Heart right ventricle (tissue), 16 donors: Measurements from ENCODE around the gene DGUOK. TPM values are rescaled to one million over a fixed set of nuclear protein-coding genes. Genes with fewer than 3 reads are reported as not detected.
A peak's percentile ranks its signal among the peaks of the same experiment; 100 is the strongest.
"Not testable (repeated sequence)": the region's sequence is repeated elsewhere in the genome, so short reads cannot be mapped to it uniquely, and the experiment has no call there.

Experiments used
- ATAC-seq, 8 donors: fragments of 200-7000 bp; cut with Tn5 transposase; one replicate each; pipeline ENCODE4 v1.9.1; 2020; ENCODE audit warnings: mild to moderate bottlenecking in 8 of 8, moderate library complexity in 8 of 8, moderate number of reproducible peaks in 1 of 8
- DNase-seq, 2 donors: peaks; one replicate each; pipeline ENCODE4 v3.0.0-alpha.2; 2020
- H3K27ac ChIP-seq, 10 donors: fragments of 200-600 bp; sonication (generic) in 2 of 10; one replicate each; pipeline versions ENCODE4 v1.5.0 to v1.8.0; 2020 to 2022; ENCODE audit warnings: mild to moderate bottlenecking in 3 of 10
- H3K27me3 ChIP-seq, 7 donors: fragments of 200-600 bp; one replicate each; pipeline ENCODE4 v1.8.0; 2021 to 2022; ENCODE audit warnings: mild to moderate bottlenecking in 2 of 7
- H3K36me3 ChIP-seq, 9 donors: fragments of 200-600 bp; sonication (generic) in 1 of 9; one replicate each; pipeline versions ENCODE4 v1.5.0 to v1.8.0; 2020 to 2022; ENCODE audit warnings: mild to moderate bottlenecking in 2 of 9
- H3K4me1 ChIP-seq, 9 donors: fragments of 200-600 bp; sonication (generic) in 1 of 9; one replicate each; pipeline versions ENCODE4 v1.5.0 to v1.8.0; 2020 to 2022; ENCODE audit warnings: mild to moderate bottlenecking in 4 of 9
- H3K4me3 ChIP-seq, 10 donors: fragments of 200-600 bp; sonication (generic) in 2 of 10; one replicate each; pipeline versions ENCODE4 v1.5.0 to v1.8.0; 2020 to 2022; ENCODE audit warnings: mild to moderate bottlenecking in 7 of 10, moderate library complexity in 2 of 10
- H3K9me3 ChIP-seq, 11 donors: fragments of 200-600 bp in 10 of 11; sonication (generic) in 2 of 11; one replicate each; pipeline versions ENCODE4 v1.5.0 to v1.8.0; 2013 to 2022; ENCODE audit warnings: mild to moderate bottlenecking in 2 of 11, control low read depth in 1 of 11, moderate library complexity in 1 of 11
- WGBS, 2 donors: extraction: QIAGEN DNeasy Blood & Tissue Kit; methylation state at CpG; one replicate each; pipeline ENCODE4 v1.1.7; 2013; ENCODE audit warnings: inconsistent platforms in 1 of 2; 5-methylcytosine and 5-hydroxymethylcytosine counted together
- intact Hi-C, 10 donors: fragments of 100-400 bp; cut with DNase I; formaldehyde crosslinking; loops; one replicate each; pipeline versions ENCODE4 v1.11.1 to v1.14.2; 2022
- polyA plus RNA-seq, 2 donors: library from polyadenylated mRNA; stranded (reverse); fragments of 200-250 nt; gene quantifications; one replicate each; pipeline ENCODE4 v1.2.3, GENCODE V29; 2013
- total RNA-seq, 10 donors: library from RNA; stranded (reverse); fragmentation: NEBNext Ultra II Directional in 3 of 10; extraction: Animal tissue kit (Norgen Biotek cat#: 25700) in 3 of 10; gene quantifications; one replicate each; pipeline versions ENCODE4 v1.2.1 to v1.2.4, GENCODE V29; 2021 to 2023
- TF ChIP-seq, protein P1 (sequence below), 9 donors: fragments of 200-600 bp; sonication (generic) in 2 of 9; IDR thresholded peaks; one replicate each; pipeline versions ENCODE4 v1.5.0 to v1.8.0; 2021 to 2022; ENCODE audit warnings: antibody characterized with exemption in 9 of 9, mild to moderate bottlenecking in 5 of 9, moderate library complexity in 1 of 9
- donor health status: Arrhythmogenic right ventricular cardiomyopathy.
- donor health status: ischemic (EF 13 %, LVEDD 7.1; RV severe dilation, severe dysfunction).
- donor health status: healthy with polysubstance abuse.
- donor health status: DM: no; HTN: yes; CAD: no.
- donor health status: DM: no; HTN: no; CAD: no.
- donor health status: ischemic (EF 25% LVEDD 6.9; RV normal size, moderate dysfunction).
- donor health status: ischemic (EF 25% LVEDD 5.7; RV mildly dilated, moderate dysfunction).
- donor health status: healthy.
- donor health status: DM: yes; HTN: yes; CAD: no.
- donor health status: Ischemic cardiomyopathy.
- donor health status: ischemic (EF 35%, LVEDD 5.7; RV mildly dilated, moderate dysfunction).
- donor health status: nonischemic (EF 11% LVEDD 7.7; RV severe dilation, severe dysfunction).
- donor health status: DM: yes; HTN: yes; CAD: no.
- donor health status: PGD.
- donor health status: ischemic (EF 29% LVEDD 5.4; RV normal size, mild dysfunction).
- donor health status: nonischemic (EF 23%, LVEDD 6.1; RV moderate dilation, normal function).

DGUOK gene
- total and polyA plus RNA-seq, 12 donors, result 18.7 to 56.2 (median 22.7) TPM

- H3K36me3 ChIP-seq, result peaks cover 0 to 77% (median 11%) of the 10 kb centered on the region in 9 donors
- intact Hi-C loops, result loop anchor here in 3 of 10 donors (5.0 to 10.0 kb wide), 3 partner anchors 35 to 68 kb away; partner anchors contain the start of gene TET3 (in 1 of the 3)
Measured at GRCh38 chr2:73937103-73937885, 10.6 kb downstream of the DGUOK start.

DNA sequence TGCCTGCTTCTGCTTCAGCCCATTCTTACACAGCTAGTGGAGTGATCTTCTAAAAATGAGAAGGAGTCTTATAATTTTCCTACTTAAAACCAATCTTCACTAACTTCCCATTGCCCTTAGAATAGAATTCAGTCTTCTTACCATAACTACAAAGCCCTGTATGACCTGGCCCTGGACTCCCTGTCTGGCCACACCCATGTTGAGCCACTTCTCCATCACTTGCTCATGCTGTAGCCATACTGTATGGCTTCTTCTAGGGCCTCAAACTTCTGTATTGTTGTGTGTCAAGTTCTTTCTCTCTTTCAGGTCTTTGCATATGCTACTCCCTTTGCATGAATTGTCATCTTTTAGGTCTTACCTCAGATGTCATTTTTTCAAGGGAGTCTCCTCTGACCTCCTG lies 11.2 kb downstream of the DGUOK start:
- DNase-seq (no peak), ATAC-seq (no peak)
- peaks cover 0 to 61% (median 14%) of the 10 kb centered on the region in 9 donors for H3K4me1 ChIP-seq
- no peak overlapping the region for H3K27ac ChIP-seq
- TF ChIP-seq, protein P1, sequence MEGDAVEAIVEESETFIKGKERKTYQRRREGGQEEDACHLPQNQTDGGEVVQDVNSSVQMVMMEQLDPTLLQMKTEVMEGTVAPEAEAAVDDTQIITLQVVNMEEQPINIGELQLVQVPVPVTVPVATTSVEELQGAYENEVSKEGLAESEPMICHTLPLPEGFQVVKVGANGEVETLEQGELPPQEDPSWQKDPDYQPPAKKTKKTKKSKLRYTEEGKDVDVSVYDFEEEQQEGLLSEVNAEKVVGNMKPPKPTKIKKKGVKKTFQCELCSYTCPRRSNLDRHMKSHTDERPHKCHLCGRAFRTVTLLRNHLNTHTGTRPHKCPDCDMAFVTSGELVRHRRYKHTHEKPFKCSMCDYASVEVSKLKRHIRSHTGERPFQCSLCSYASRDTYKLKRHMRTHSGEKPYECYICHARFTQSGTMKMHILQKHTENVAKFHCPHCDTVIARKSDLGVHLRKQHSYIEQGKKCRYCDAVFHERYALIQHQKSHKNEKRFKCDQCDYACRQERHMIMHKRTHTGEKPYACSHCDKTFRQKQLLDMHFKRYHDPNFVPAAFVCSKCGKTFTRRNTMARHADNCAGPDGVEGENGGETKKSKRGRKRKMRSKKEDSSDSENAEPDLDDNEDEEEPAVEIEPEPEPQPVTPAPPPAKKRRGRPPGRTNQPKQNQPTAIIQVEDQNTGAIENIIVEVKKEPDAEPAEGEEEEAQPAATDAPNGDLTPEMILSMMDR (IDR thresholded peaks at IDR 0.05), result no peak
- intact Hi-C loops, result loop anchor here in 3 of 10 donors (5.0 to 10.0 kb wide), 3 partner anchors 34 to 67 kb away; partner anchors contain the start of gene TET3 (in 1 of the 3)
- H3K4me3 ChIP-seq, result no peak overlapping the region
- H3K36me3 ChIP-seq, result peaks cover 0 to 77% (median 5%) of the 10 kb centered on the region in 9 donors
- no peaks in the 10 kb centered on the region for H3K9me3 ChIP-seq
- H3K27me3 ChIP-seq, result no peaks in the 10 kb centered on the region

More at GRCh38 chr2:73937103-73937885, 10.6 kb downstream of the DGUOK start:
- DNase-seq (no peak), ATAC-seq (no peak)
- Histone ChIP-seq H3K27me3 (no peaks in the 10 kb centered on the region), H3K9me3 (no peaks in the 10 kb centered on the region), H3K4me1 (peaks cover 0 to 62% (median 14%) of the 10 kb centered on the region in 9 donors), H3K4me3 (no peak overlapping the region), H3K27ac (no peak overlapping the region)
- TF ChIP-seq, protein P1 (IDR thresholded peaks at IDR 0.05), result no peak
- WGBS, 2 donors, result 89 to 91% methylated on average over 4 of the region's 4 CpGs

DNA sequence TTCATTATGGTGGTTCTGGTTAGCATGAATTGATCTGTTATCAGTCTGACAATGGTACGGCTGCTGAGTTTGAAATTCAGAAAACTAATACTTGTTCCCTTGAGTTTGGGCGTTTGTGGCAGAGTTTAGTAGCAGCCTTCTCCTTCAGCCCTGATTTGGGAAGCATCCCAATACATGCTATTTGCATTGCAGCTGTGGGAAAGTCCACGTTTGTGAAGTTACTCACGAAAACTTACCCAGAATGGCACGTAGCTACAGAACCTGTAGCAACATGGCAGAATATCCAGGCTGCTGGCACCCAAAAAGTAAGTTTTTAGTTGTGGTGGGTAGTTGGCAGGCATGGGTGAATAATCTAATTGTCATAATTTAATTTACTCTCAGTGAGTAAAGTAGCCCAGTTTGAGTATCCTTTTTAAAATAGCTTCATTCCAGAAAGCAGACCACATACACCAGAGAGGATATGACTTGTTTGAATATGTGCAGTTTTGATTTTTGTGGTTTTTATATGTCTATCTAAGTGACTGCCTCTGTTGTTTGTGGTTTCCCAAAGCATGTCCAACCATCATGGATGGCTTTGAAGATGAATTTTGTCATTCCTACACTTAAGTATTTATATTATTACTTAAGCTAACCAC lies 12.2 kb downstream of the DGUOK start:
- Histone ChIP-seq H3K4me3 (no peak overlapping the region), H3K36me3 (peaks cover 0 to 77% (median 4%) of the 10 kb centered on the region in 9 donors), H3K27ac (no peak overlapping the region), H3K9me3 (no peaks in the 10 kb centered on the region), H3K27me3 (no peaks in the 10 kb centered on the region), H3K4me1 (peaks cover 0 to 53% (median 14%) of the 10 kb centered on the region in 9 donors)
- intact Hi-C loops, result loop anchor here in 3 of 10 donors (5.0 to 10.0 kb wide), 3 partner anchors 33 to 66 kb away; partner anchors contain the start of gene TET3 (in 1 of the 3)
- no peak for DNase-seq
- TF ChIP-seq, protein P1 (IDR thresholded peaks at IDR 0.05), result no peak
- ATAC-seq, result no peak
- 87 to 89% methylated on average over 5 of the region's 5 CpGs for WGBS, 2 donors

DNA sequence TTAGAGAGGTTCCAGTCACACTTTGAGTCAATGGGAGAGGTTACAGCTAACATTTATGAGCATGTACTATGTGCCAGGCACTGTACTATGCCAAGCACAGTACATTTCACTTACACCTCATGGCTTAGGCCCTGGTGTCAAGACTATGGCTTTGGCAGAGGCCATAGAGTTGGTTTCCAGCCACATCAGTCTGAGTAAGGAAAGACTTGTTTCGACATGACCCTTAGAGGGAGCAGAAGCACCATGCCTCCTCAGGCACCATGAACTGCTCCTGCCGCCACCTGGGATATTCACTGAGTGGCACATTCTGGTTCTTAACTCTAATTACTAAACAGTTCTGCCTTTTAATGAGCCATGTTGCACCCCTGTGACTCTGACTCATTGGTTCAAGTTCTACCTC lies 12.7 kb downstream of the DGUOK start:
- intact Hi-C loops, result loop anchor here in 3 of 10 donors (5.0 to 10.0 kb wide), 3 partner anchors 33 to 65 kb away; partner anchors contain the start of gene TET3 (in 1 of the 3)
- Histone ChIP-seq H3K4me3 (no peak overlapping the region), H3K4me1 (peaks cover 0 to 53% (median 14%) of the 10 kb centered on the region in 9 donors), H3K36me3 (peaks cover 0 to 78% (median 4%) of the 10 kb centered on the region in 9 donors), H3K9me3 (no peaks in the 10 kb centered on the region), H3K27me3 (no peaks in the 10 kb centered on the region), H3K27ac (no peak overlapping the region)
- TF ChIP-seq, protein P1 (IDR thresholded peaks at IDR 0.05), result peak in 5 of 9 donors; percentile 6 to 44 (median 27)
- 75 to 82% methylated on average over 2 of the region's 2 CpGs for WGBS, 2 donors
- ATAC-seq (peak; percentile 38 to 96 (median 70)), DNase-seq (no peak)

DNA sequence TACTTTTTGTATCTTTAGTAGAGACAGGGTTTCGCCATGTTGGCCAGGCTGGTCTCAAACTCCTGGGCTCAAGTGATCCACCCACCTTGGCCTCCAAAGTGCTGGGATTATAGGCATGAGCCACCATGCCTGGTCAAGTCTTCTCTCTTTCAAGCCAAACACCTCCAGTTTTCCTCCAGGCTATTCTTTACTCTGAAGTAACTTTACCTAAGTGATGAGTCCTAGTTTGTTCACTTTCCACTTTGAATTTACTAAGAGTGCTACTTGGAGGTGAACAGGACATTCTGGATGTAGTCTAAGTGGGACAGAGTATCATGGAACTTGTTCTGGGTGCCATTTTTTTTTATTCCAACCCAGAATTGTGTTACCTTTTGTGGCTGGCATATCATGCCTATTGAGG lies 13.4 kb downstream of the DGUOK start:
- H3K4me3 ChIP-seq, H3K27ac ChIP-seq, intact Hi-C loops, ATAC-seq, DNase-seq, H3K9me3 ChIP-seq, H3K27me3 ChIP-seq: not testable (repeated sequence)
- Histone ChIP-seq H3K4me1 (peaks cover 0 to 59% (median 14%) of the 10 kb centered on the region in 9 donors), H3K36me3 (peaks cover 0 to 79% (median 4%) of the 10 kb centered on the region in 9 donors)
- WGBS, 2 donors, result 100% methylated on average over 1 of the region's 1 CpG
